ENCODE measurements around the gene CLDN34.
A peak's percentile ranks its signal among the peaks of the same experiment; 100 is the strongest.

The CLDN34 gene

DNA sequence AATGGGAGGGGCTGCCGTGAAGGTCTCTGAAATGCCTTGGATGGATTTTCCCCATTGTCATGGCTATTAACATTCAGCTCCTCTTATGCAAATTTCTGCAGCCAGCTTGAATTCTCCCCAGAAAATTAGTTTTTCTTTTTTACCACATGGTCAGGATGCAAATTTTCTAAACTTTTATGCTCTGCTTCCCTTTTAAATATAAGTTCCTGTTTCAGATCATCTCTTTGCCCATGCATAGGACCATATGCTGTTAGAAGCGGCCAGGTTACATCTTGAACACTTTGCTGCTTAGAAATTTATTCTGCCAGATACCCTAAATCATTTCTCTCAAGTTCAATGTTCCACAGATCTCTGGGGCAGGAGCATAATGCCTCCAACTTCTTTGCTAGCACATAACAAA is 13.8 kb upstream of the CLDN34 start:
- Histone ChIP-seq H2AFZ (ENCODE audit: low read depth, low read length) (no peak overlapping the region), H2AK5ac (ENCODE audit: low read length, severe bottlenecking) (no peak overlapping the region), H3K79me1 (replicated peaks; ENCODE audit: low read length, poor library complexity, severe bottlenecking) (peaks cover 5% of the 10 kb centered on the region), H2BK5ac (ENCODE audit: low read depth, low read length, poor library complexity, severe bottlenecking) (no peak overlapping the region), H3K4me3 (ENCODE audit: insufficient read depth in 1 of 2, low read depth in 1 of 2, low read length in 2 of 2) (no peak overlapping the region), H3K18ac (ENCODE audit: low read depth in 1 of 2, low read length in 2 of 2) (no peak overlapping the region), H3K9me3 (ENCODE audit: control insufficient read depth, low read length) (peaks cover 3% of the 10 kb centered on the region), H3K23ac (ENCODE audit: low read length in 2 of 2) (no peak overlapping the region), H3K27me3 (ENCODE audit: control insufficient read depth in 1 of 2, insufficient read depth in 1 of 2, low read length in 2 of 2) (no peaks in the 10 kb centered on the region), H4K91ac (ENCODE audit: low read length) (no peak overlapping the region), H4K8ac (ENCODE audit: low read length) (no peak overlapping the region), H3K36me3 (ENCODE audit: control insufficient read depth in 1 of 2, insufficient read depth in 2 of 2, low read depth in 1 of 2, low read length in 2 of 2) (peaks cover 0 to 19% of the 10 kb centered on the region in 2 experiments), H3K4me1 (ENCODE audit: control insufficient read depth, insufficient read depth, low read depth, low read length) (no peaks in the 10 kb centered on the region), H2BK120ac (ENCODE audit: low read depth, low read length) (no peak overlapping the region), H3K9ac (ENCODE audit: low read length) (no peak overlapping the region), H3K14ac (ENCODE audit: low read length in 2 of 2) (no peak overlapping the region), H3K4me2 (ENCODE audit: low read length, poor library complexity, severe bottlenecking) (no peak overlapping the region), H3K27ac (ENCODE audit: low read length, poor library complexity, severe bottlenecking) (no peak overlapping the region), H3K4ac (ENCODE audit: low read depth in 1 of 2, low read length in 2 of 2) (no peak overlapping the region), H2BK15ac (ENCODE audit: low read depth, poor library complexity, severe bottlenecking) (no peak overlapping the region), H2BK12ac (ENCODE audit: low read length in 2 of 2) (no peak overlapping the region)
- no peak for DNase-seq
- 95% methylated on average over 2 of the region's 2 CpGs for WGBS

DNA sequence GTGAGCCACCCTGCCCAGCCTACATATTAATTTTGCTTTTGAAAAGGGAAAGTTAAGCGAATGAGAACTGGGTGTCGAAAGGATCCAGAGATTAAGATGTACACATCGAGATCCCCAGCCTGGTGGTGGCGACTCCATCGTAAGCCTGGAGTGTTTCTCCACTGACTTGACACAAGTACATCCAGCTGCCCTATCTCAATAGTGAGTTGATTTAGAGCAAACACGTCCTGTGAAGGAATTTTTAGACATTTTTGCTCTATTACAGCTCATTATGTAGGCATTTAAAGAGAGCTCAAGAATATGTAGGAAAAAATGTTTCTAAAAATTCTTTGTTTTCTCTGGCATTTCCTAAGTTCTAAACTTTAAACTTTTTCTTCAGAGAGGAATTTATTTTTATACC is 11.7 kb upstream of the CLDN34 start:
- Histone ChIP-seq H4K91ac (ENCODE audit: low read length) (no peak overlapping the region), H3K23ac (ENCODE audit: low read length in 2 of 2) (no peak overlapping the region), H3K27ac (ENCODE audit: low read length, poor library complexity, severe bottlenecking) (no peak overlapping the region), H2AK5ac (ENCODE audit: low read length, severe bottlenecking) (no peak overlapping the region), H3K9ac (ENCODE audit: low read length) (no peak overlapping the region), H3K27me3 (ENCODE audit: control insufficient read depth in 1 of 2, insufficient read depth in 1 of 2, low read length in 2 of 2) (peaks cover 0 to 3% of the 10 kb centered on the region in 2 experiments), H2BK120ac (ENCODE audit: low read depth, low read length) (no peak overlapping the region), H3K36me3 (ENCODE audit: control insufficient read depth in 1 of 2, insufficient read depth in 2 of 2, low read depth in 1 of 2, low read length in 2 of 2) (peaks cover 0 to 3% of the 10 kb centered on the region in 2 experiments), H4K8ac (ENCODE audit: low read length) (no peak overlapping the region), H3K4me2 (ENCODE audit: low read length, poor library complexity, severe bottlenecking) (no peak overlapping the region), H2BK15ac (ENCODE audit: low read depth, poor library complexity, severe bottlenecking) (no peak overlapping the region), H3K4ac (ENCODE audit: low read depth in 1 of 2, low read length in 2 of 2) (no peak overlapping the region), H3K79me1 (replicated peaks; ENCODE audit: low read length, poor library complexity, severe bottlenecking) (no peaks in the 10 kb centered on the region), H2AFZ (ENCODE audit: low read depth, low read length) (no peak overlapping the region), H3K9me3 (ENCODE audit: control insufficient read depth, low read length) (peaks cover 3% of the 10 kb centered on the region), H3K14ac (ENCODE audit: low read length in 2 of 2) (no peak overlapping the region), H3K4me1 (ENCODE audit: control insufficient read depth, insufficient read depth, low read depth, low read length) (no peaks in the 10 kb centered on the region), H3K18ac (ENCODE audit: low read depth in 1 of 2, low read length in 2 of 2) (no peak overlapping the region), H2BK5ac (ENCODE audit: low read depth, low read length, poor library complexity, severe bottlenecking) (no peak overlapping the region), H3K4me3 (ENCODE audit: insufficient read depth in 1 of 2, low read depth in 1 of 2, low read length in 2 of 2) (no peak overlapping the region), H2BK12ac (ENCODE audit: low read length in 2 of 2) (no peak overlapping the region)
- 57% methylated on average over 3 of the region's 6 CpGs for WGBS
- peak; percentile 54 for DNase-seq

DNA sequence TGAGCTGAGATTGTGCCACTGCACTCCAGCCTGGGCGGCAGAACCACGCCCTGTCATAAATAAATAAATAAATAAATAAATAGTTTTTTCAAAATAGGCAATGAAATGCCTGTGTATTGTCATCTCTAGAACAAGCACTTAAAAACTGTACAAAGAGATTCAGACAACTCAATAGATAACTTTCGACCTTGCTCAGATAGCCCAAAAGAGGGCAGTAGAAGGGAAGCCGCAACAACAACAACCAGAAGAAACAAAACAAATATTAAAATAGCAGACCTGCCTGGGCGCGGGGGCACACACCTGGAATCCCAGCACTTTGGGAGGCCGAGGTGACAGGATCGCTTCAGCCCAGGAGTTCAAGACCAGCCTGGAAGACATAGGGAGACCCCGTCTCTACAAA is 9.4 kb upstream of the CLDN34 start:
- H3K4ac ChIP-seq (ENCODE audit: low read depth in 1 of 2, low read length in 2 of 2), result no peak overlapping the region
- H2AK5ac ChIP-seq (ENCODE audit: low read length, severe bottlenecking), result no peak overlapping the region
- H3K79me1 ChIP-seq (replicated peaks; ENCODE audit: low read length, poor library complexity, severe bottlenecking), result no peaks in the 10 kb centered on the region
- peaks cover 0 to 3% of the 10 kb centered on the region in 2 experiments for H3K36me3 ChIP-seq (ENCODE audit: control insufficient read depth in 1 of 2, insufficient read depth in 2 of 2, low read depth in 1 of 2, low read length in 2 of 2)
- H3K9ac ChIP-seq (ENCODE audit: low read length), result no peak overlapping the region
- H3K23ac ChIP-seq (ENCODE audit: low read length in 2 of 2), result no peak overlapping the region
- no peak overlapping the region for H3K27ac ChIP-seq (ENCODE audit: low read length, poor library complexity, severe bottlenecking)
- no peak overlapping the region for H2BK15ac ChIP-seq (ENCODE audit: low read depth, poor library complexity, severe bottlenecking)
- H2BK12ac ChIP-seq (ENCODE audit: low read length in 2 of 2), result no peak overlapping the region
- no peak for DNase-seq
- H2BK5ac ChIP-seq (ENCODE audit: low read depth, low read length, poor library complexity, severe bottlenecking), result no peak overlapping the region
- no peak overlapping the region for H3K4me2 ChIP-seq (ENCODE audit: low read length, poor library complexity, severe bottlenecking)
- H3K4me3 ChIP-seq (ENCODE audit: insufficient read depth in 1 of 2, low read depth in 1 of 2, low read length in 2 of 2), result no peak overlapping the region
- H3K27me3 ChIP-seq (ENCODE audit: control insufficient read depth in 1 of 2, insufficient read depth in 1 of 2, low read length in 2 of 2), result peaks cover 0 to 3% of the 10 kb centered on the region in 2 experiments
- no peak overlapping the region for H2BK120ac ChIP-seq (ENCODE audit: low read depth, low read length)
- H3K18ac ChIP-seq (ENCODE audit: low read depth in 1 of 2, low read length in 2 of 2), result no peak overlapping the region
- no peak overlapping the region for H3K14ac ChIP-seq (ENCODE audit: low read length in 2 of 2)
- no peaks in the 10 kb centered on the region for H3K4me1 ChIP-seq (ENCODE audit: control insufficient read depth, insufficient read depth, low read depth, low read length)
- 93% methylated on average over 6 of the region's 9 CpGs for WGBS
- H4K91ac ChIP-seq (ENCODE audit: low read length), result no peak overlapping the region
- no peak overlapping the region for H4K8ac ChIP-seq (ENCODE audit: low read length)
- H2AFZ ChIP-seq (ENCODE audit: low read depth, low read length), result no peak overlapping the region
- no peaks in the 10 kb centered on the region for H3K9me3 ChIP-seq (ENCODE audit: control insufficient read depth, low read length)

DNA sequence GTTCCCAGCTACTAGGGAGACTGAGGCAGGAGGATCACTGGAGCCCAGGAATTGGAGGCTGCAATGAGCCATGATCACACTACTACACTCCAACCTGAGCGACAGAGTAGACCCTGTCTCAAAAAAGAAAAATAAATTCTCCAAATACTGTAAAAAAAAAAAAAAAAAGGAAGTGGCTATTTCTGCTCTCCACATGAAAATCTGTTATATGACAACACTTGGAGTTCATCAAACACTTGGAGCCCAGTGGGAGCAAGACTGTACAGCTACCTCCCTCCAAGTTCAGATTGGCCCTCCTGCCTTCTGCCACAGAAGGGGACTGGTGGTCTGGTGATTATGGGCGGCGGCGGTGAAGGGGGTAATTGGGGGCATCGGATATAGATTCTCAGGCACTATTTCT is 9.0 kb upstream of the CLDN34 start:
- Histone ChIP-seq H3K4ac (ENCODE audit: low read depth in 1 of 2, low read length in 2 of 2) (no peak overlapping the region), H3K27ac (ENCODE audit: low read length, poor library complexity, severe bottlenecking) (no peak overlapping the region), H4K8ac (ENCODE audit: low read length) (no peak overlapping the region), H3K23ac (ENCODE audit: low read length in 2 of 2) (no peak overlapping the region), H3K36me3 (ENCODE audit: control insufficient read depth in 1 of 2, insufficient read depth in 2 of 2, low read depth in 1 of 2, low read length in 2 of 2) (no peaks in the 10 kb centered on the region), H3K9ac (ENCODE audit: low read length) (no peak overlapping the region), H2BK5ac (ENCODE audit: low read depth, low read length, poor library complexity, severe bottlenecking) (no peak overlapping the region), H3K4me2 (ENCODE audit: low read length, poor library complexity, severe bottlenecking) (no peak overlapping the region), H4K91ac (ENCODE audit: low read length) (no peak overlapping the region), H2BK120ac (ENCODE audit: low read depth, low read length) (no peak overlapping the region), H3K79me1 (replicated peaks; ENCODE audit: low read length, poor library complexity, severe bottlenecking) (no peaks in the 10 kb centered on the region), H3K27me3 (ENCODE audit: control insufficient read depth in 1 of 2, insufficient read depth in 1 of 2, low read length in 2 of 2) (peaks cover 0 to 3% of the 10 kb centered on the region in 2 experiments), H2BK15ac (ENCODE audit: low read depth, poor library complexity, severe bottlenecking) (no peak overlapping the region), H3K9me3 (ENCODE audit: control insufficient read depth, low read length) (no peaks in the 10 kb centered on the region), H2BK12ac (ENCODE audit: low read length in 2 of 2) (no peak overlapping the region), H3K14ac (ENCODE audit: low read length in 2 of 2) (no peak overlapping the region), H3K4me3 (ENCODE audit: insufficient read depth in 1 of 2, low read depth in 1 of 2, low read length in 2 of 2) (no peak overlapping the region), H3K18ac (ENCODE audit: low read depth in 1 of 2, low read length in 2 of 2) (no peak overlapping the region), H2AFZ (ENCODE audit: low read depth, low read length) (no peak overlapping the region), H3K4me1 (ENCODE audit: control insufficient read depth, insufficient read depth, low read depth, low read length) (no peaks in the 10 kb centered on the region), H2AK5ac (ENCODE audit: low read length, severe bottlenecking) (no peak overlapping the region)
- DNase-seq, result no peak
- WGBS, result no CpG with 5 or more reads among the region's 5 CpGs

All from mesenchymal stem cell (in vitro differentiated cells and primary cell).